Measurements from ENCODE around the gene FLT4.

- TF ChIP-seq, protein P1, sequence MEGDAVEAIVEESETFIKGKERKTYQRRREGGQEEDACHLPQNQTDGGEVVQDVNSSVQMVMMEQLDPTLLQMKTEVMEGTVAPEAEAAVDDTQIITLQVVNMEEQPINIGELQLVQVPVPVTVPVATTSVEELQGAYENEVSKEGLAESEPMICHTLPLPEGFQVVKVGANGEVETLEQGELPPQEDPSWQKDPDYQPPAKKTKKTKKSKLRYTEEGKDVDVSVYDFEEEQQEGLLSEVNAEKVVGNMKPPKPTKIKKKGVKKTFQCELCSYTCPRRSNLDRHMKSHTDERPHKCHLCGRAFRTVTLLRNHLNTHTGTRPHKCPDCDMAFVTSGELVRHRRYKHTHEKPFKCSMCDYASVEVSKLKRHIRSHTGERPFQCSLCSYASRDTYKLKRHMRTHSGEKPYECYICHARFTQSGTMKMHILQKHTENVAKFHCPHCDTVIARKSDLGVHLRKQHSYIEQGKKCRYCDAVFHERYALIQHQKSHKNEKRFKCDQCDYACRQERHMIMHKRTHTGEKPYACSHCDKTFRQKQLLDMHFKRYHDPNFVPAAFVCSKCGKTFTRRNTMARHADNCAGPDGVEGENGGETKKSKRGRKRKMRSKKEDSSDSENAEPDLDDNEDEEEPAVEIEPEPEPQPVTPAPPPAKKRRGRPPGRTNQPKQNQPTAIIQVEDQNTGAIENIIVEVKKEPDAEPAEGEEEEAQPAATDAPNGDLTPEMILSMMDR (conservative IDR thresholded peaks at IDR 0.05 in 1 of 2, IDR thresholded peaks at IDR 0.05 in 1 of 2; ENCODE audit: low read depth in 1 of 2, low read length in 2 of 2) = no peak
- no peak for TF ChIP-seq EZH2 (IDR thresholded peaks at IDR 0.05; ENCODE audit: low read length, missing control alignments)
Observed at GRCh38 chr5:180636016-180636402, 13.4 kb downstream of the FLT4 start.
